ENCODE data around the gene POLR2L.

GRCh38 chr11:809287-810039 lies 32.9 kb downstream of the POLR2L start, which contains the start of gene RPLP2:
- TF ChIP-seq, protein P1, sequence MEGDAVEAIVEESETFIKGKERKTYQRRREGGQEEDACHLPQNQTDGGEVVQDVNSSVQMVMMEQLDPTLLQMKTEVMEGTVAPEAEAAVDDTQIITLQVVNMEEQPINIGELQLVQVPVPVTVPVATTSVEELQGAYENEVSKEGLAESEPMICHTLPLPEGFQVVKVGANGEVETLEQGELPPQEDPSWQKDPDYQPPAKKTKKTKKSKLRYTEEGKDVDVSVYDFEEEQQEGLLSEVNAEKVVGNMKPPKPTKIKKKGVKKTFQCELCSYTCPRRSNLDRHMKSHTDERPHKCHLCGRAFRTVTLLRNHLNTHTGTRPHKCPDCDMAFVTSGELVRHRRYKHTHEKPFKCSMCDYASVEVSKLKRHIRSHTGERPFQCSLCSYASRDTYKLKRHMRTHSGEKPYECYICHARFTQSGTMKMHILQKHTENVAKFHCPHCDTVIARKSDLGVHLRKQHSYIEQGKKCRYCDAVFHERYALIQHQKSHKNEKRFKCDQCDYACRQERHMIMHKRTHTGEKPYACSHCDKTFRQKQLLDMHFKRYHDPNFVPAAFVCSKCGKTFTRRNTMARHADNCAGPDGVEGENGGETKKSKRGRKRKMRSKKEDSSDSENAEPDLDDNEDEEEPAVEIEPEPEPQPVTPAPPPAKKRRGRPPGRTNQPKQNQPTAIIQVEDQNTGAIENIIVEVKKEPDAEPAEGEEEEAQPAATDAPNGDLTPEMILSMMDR (IDR thresholded peaks at IDR 0.05), result peak in 2 of 4 experiments; percentile 9 to 30
- peak; percentile 83 for TF ChIP-seq POLR2A (IDR thresholded peaks at IDR 0.05)
